Parathyroid adenoma (tissue), 2 donors: ENCODE data around the gene ACSL6.

ENCODE experiments used
- H2AFZ ChIP-seq: fragments of 300-600 bp; sonication (generic); one replicate; pipeline ENCODE4 v1.7.0; 2017; ENCODE audit warnings: antibody characterized with exemption, mild to moderate bottlenecking
- H3K27ac ChIP-seq: fragments of 300-600 bp; sonication (generic); one replicate; pipeline ENCODE4 v1.7.0; 2017
- H3K27me3 ChIP-seq: fragments of 300-600 bp; sonication (generic); one replicate; pipeline ENCODE4 v1.7.0; 2017; ENCODE audit warnings: low read length; ENCODE audit not compliant: control insufficient read depth, insufficient read depth
- H3K36me3 ChIP-seq: fragments of 300-600 bp; sonication (generic); one replicate; pipeline ENCODE4 v1.7.0; 2017; ENCODE audit warnings: low read length; ENCODE audit not compliant: control insufficient read depth, insufficient read depth
- H3K4me1 ChIP-seq: fragments of 300-600 bp; sonication (generic); one replicate; pipeline ENCODE4 v1.7.0; 2017; ENCODE audit warnings: control low read depth
- H3K4me2 ChIP-seq: fragments of 300-600 bp; sonication (generic); one replicate; pipeline ENCODE4 v1.7.0; 2017; ENCODE audit warnings: low read length
- H3K4me3 ChIP-seq: fragments of 300-600 bp; sonication (generic); one replicate; pipeline ENCODE4 v1.7.0; 2017; ENCODE audit warnings: low read depth, low read length
- H3K79me2 ChIP-seq: fragments of 300-600 bp; sonication (generic); one replicate; pipeline ENCODE4 v1.7.0; 2017; ENCODE audit warnings: control low read depth
- H3K9ac ChIP-seq: fragments of 300-600 bp; sonication (generic); one replicate; pipeline ENCODE4 v1.7.0; 2017; ENCODE audit warnings: mild to moderate bottlenecking
- H3K9me3 ChIP-seq: fragments of 300-600 bp; sonication (generic); one replicate; pipeline ENCODE4 v1.7.0; 2017; ENCODE audit warnings: low read length; ENCODE audit not compliant: control insufficient read depth
- TF ChIP-seq, protein P1 (sequence below): fragments of 300-600 bp; sonication (generic); IDR thresholded peaks from one replicate; pipeline ENCODE4 v1.7.0; 2017; ENCODE audit warnings: antibody characterized with exemption, mild to moderate bottlenecking
- donor health status: primary hyperparathyroidism.

The ACSL6 gene

DNA sequence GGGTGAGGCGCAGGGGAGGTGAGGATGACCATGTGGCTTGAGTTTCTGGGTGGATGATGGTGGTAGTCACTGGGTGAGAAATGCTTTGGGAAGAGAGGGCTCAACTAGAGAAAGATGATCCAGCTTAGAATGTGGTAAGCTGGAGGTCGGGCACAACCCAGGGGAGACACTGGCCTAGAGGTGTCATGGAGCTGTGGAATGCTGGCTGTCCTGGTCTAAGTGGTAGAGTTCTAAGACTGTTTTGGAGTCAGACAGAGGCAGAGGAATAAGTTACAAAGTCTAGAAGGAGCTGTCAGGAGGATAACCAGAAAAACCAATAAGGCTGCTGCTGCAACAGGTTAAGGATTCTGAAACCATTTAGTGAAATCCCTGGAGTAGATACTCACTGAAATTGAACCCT, 19.2 kb upstream of the ACSL6 start:
- Histone ChIP-seq H3K9me3 (no peaks in the 10 kb centered on the region), H3K79me2 (no peaks in the 10 kb centered on the region), H3K4me3 (no peak overlapping the region), H3K36me3 (no peaks in the 10 kb centered on the region), H3K27ac (no peak overlapping the region), H3K4me2 (no peak overlapping the region), H2AFZ (no peak overlapping the region), H3K27me3 (no peaks in the 10 kb centered on the region), H3K9ac (no peak overlapping the region), H3K4me1 (no peaks in the 10 kb centered on the region)
- TF ChIP-seq, protein P1, sequence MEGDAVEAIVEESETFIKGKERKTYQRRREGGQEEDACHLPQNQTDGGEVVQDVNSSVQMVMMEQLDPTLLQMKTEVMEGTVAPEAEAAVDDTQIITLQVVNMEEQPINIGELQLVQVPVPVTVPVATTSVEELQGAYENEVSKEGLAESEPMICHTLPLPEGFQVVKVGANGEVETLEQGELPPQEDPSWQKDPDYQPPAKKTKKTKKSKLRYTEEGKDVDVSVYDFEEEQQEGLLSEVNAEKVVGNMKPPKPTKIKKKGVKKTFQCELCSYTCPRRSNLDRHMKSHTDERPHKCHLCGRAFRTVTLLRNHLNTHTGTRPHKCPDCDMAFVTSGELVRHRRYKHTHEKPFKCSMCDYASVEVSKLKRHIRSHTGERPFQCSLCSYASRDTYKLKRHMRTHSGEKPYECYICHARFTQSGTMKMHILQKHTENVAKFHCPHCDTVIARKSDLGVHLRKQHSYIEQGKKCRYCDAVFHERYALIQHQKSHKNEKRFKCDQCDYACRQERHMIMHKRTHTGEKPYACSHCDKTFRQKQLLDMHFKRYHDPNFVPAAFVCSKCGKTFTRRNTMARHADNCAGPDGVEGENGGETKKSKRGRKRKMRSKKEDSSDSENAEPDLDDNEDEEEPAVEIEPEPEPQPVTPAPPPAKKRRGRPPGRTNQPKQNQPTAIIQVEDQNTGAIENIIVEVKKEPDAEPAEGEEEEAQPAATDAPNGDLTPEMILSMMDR = no peak

DNA sequence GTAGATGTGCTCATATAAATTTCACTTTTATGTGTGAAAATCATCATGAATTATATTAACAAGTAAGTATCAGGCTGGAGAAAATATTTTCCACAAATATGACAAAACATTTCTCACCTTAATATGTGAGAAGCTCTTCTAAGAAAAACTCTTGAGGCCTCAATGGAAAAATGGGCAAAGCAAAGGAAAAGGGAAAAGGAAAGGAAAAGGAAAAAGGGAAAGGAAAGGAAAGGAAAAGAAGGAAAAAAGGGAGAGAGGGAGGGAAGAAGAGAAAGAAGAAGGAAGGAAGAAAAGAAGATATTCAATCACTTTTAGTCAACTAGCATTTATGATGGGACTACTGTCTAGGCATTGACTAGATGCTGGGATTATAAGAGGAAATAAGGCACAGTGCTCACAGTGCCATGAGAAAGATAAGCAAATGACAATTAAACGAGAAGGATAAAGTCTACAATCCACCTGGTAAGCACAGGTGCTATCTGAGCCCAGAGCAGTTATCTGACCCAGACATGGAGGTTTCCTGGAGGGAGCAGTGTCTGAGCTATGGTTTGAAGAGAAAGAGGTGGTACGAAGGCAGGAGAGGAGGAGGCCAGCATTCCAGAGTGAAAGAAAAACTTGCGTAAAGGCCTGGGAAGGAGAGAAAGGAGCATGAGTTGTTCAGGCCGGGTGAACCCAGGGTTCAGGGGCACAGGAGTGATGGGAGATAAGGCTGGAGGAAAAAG, 18.3 kb upstream of the ACSL6 start:
- H3K27me3 ChIP-seq = no peaks in the 10 kb centered on the region
- no peak overlapping the region for H3K4me3 ChIP-seq
- no peaks in the 10 kb centered on the region for H3K36me3 ChIP-seq
- H3K79me2 ChIP-seq = no peaks in the 10 kb centered on the region
- no peaks in the 10 kb centered on the region for H3K4me1 ChIP-seq
- no peak overlapping the region for H2AFZ ChIP-seq
- H3K9ac ChIP-seq = no peak overlapping the region
- no peak overlapping the region for H3K4me2 ChIP-seq
- H3K9me3 ChIP-seq = no peaks in the 10 kb centered on the region
- TF ChIP-seq, protein P1 = no peak
- no peak overlapping the region for H3K27ac ChIP-seq

DNA sequence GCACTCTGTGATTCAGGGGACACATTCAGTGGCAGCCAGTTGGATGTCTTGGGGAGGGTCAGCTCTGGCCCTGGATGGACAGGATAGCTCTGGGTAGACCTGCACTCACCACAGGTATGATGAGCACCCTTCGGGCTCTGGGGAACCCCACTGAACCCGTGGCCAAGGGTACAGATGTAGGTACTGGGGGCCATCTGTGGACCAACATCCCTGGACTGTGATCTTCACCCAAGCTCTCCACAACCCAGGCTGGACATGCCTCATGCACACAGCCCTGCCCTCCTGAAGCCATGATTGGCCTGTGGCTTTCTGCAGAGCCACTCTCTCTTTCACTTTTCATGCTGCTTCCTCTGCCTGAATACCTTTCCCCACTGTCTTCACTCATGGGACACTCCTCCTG, 15.6 kb upstream of the ACSL6 start:
- Histone ChIP-seq H3K27me3 (no peaks in the 10 kb centered on the region), H3K4me2 (no peak overlapping the region), H3K4me1 (no peaks in the 10 kb centered on the region), H2AFZ (no peak overlapping the region), H3K9ac (no peak overlapping the region), H3K4me3 (no peak overlapping the region), H3K9me3 (no peaks in the 10 kb centered on the region), H3K79me2 (no peaks in the 10 kb centered on the region), H3K36me3 (no peaks in the 10 kb centered on the region), H3K27ac (no peak overlapping the region)
- TF ChIP-seq, protein P1 = no peak

DNA sequence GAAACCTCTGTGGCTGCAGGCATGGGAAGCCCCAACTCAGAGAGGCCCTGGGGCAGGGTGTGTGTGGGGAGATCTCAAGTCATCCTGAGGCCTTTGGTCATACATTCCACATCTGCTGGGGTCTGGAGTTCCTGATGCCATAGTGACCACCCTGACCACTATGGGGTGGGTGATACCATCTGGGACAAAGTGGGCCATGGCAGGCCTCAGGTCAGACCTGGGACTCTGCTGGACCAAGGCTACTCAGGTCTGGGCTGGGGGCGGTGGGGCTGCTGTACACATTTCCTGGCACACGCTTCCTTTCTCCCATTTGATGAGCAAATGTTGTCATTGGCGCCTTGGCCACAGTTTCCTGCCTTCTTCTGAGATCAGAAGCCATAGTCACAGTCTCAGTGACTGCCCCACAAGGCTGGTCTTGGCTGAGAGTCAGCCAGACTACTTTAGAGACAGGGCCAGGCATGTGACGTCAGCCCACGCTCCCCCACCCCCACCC, 15.1 kb upstream of the ACSL6 start:
- H3K9ac ChIP-seq = no peak overlapping the region
- no peak overlapping the region for H3K4me2 ChIP-seq
- H3K79me2 ChIP-seq = no peaks in the 10 kb centered on the region
- TF ChIP-seq, protein P1 = no peak
- H3K4me1 ChIP-seq = no peaks in the 10 kb centered on the region
- no peaks in the 10 kb centered on the region for H3K9me3 ChIP-seq
- H3K36me3 ChIP-seq = no peaks in the 10 kb centered on the region
- H2AFZ ChIP-seq = no peak overlapping the region
- H3K4me3 ChIP-seq = no peak overlapping the region
- H3K27me3 ChIP-seq = no peaks in the 10 kb centered on the region
- H3K27ac ChIP-seq = no peak overlapping the region
